HG02642 (cell line): ENCODE data around the gene DDX51.

Source experiments
- ATAC-seq: cut with Tn5 transposase; IDR thresholded peaks from one replicate; pipeline ENCODE4 v1.9.1; 2021; ENCODE audit warnings: mild to moderate bottlenecking; ENCODE audit not compliant: unreplicated experiment, poor library complexity

DDX51 gene

GRCh38 chr12:132179431-132180362 is 35.6 kb upstream of the DDX51 start:
- ATAC-seq: no peak

GRCh38 chr12:132178801-132179401 is 34.8 kb upstream of the DDX51 start:
- ATAC-seq: no peak

GRCh38 chr12:132178316-132178715 is 34.2 kb upstream of the DDX51 start:
- no peak for ATAC-seq

- no peak for ATAC-seq
Observed at GRCh38 chr12:132176920-132177551, 32.9 kb upstream of the DDX51 start.

- ATAC-seq: no peak
Observed at GRCh38 chr12:132176385-132176919, 32.3 kb upstream of the DDX51 start.

- no peak for ATAC-seq
Observed at GRCh38 chr12:132175496-132176384, 31.6 kb upstream of the DDX51 start.

- no peak for ATAC-seq
Observed at GRCh38 chr12:132174839-132175490, 30.8 kb upstream of the DDX51 start.

- no peak for ATAC-seq
Observed at GRCh38 chr12:132174015-132174838, 30.1 kb upstream of the DDX51 start.

GRCh38 chr12:132173135-132174014 is 29.3 kb upstream of the DDX51 start:
- no peak for ATAC-seq

GRCh38 chr12:132172619-132173018 is 28.5 kb upstream of the DDX51 start:
- ATAC-seq: no peak

- ATAC-seq: no peak
Observed at GRCh38 chr12:132171968-132172521, 27.9 kb upstream of the DDX51 start.

GRCh38 chr12:132171293-132171967 is 27.3 kb upstream of the DDX51 start:
- ATAC-seq: no peak

GRCh38 chr12:132170637-132171292 is 26.6 kb upstream of the DDX51 start:
- no peak for ATAC-seq

GRCh38 chr12:132170094-132170636 is 26.0 kb upstream of the DDX51 start:
- ATAC-seq: no peak

GRCh38 chr12:132169376-132169775 is 25.3 kb upstream of the DDX51 start:
- ATAC-seq: no peak
